Fibroblast of pulmonary artery (primary cell): ENCODE measurements around the gene CCL22.

Source experiments
- DNase-seq: peaks from one replicate; pipeline ENCODE4 v3.0.0-alpha.2; 2010; ENCODE audit warnings: low read depth
- H3K4me3 ChIP-seq: replicated peaks from 2 replicates; pipeline ENCODE4 v1.5.1; 2011; ENCODE audit warnings: low read depth, mild to moderate bottlenecking, control low read depth, low read length, moderate library complexity
- CTCF ChIP-seq: IDR thresholded peaks from 2 replicates; pipeline ENCODE4 v1.5.1; 2011; ENCODE audit warnings: mild to moderate bottlenecking, control low read depth, low read length, inconsistent platforms; ENCODE audit errors: missing control alignments

The CCL22 gene

GRCh38 chr16:57388359-57389086 is 29.9 kb downstream of the CCL22 start:
- TF ChIP-seq CTCF, result no peak
- H3K4me3 ChIP-seq, result no peak overlapping the region
- DNase-seq, result no peak

GRCh38 chr16:57389087-57389468 is 30.5 kb downstream of the CCL22 start:
- TF ChIP-seq CTCF, result no peak

GRCh38 chr16:57390636-57391295 is 32.2 kb downstream of the CCL22 start:
- peak; percentile 37 for DNase-seq
- H3K4me3 ChIP-seq, result no peak overlapping the region
- no peak for TF ChIP-seq CTCF

More at GRCh38 chr16:57389087-57389468, 30.5 kb downstream of the CCL22 start:
- H3K4me3 ChIP-seq, result no peak overlapping the region
- DNase-seq, result no peak

- DNase-seq, result no peak
- no peak overlapping the region for H3K4me3 ChIP-seq
- TF ChIP-seq CTCF, result no peak
Observed at GRCh38 chr16:57391300-57391699, 32.7 kb downstream of the CCL22 start.

- no peak overlapping the region for H3K4me3 ChIP-seq
- no peak for TF ChIP-seq CTCF
- DNase-seq, result no peak
Observed at GRCh38 chr16:57391708-57392107, 33.1 kb downstream of the CCL22 start.

- DNase-seq, result no peak
- no peak for TF ChIP-seq CTCF
- H3K4me3 ChIP-seq, result no peak overlapping the region
Observed at GRCh38 chr16:57392694-57393093, 34.1 kb downstream of the CCL22 start.
